NCI-H1930 (cell line): Measurements from ENCODE around the gene EXTL2.
A peak's percentile ranks its signal among the peaks of the same experiment; 100 is the strongest.
"Not testable (repeated sequence)": the region's sequence is repeated elsewhere in the genome, so short reads cannot be mapped to it uniquely, and the experiment has no call there.

Source experiments
- DNase-seq, 2 experiments: peaks; one replicate each; lab custom pipeline; 2025; lab: John Stamatoyannopoulos, UW

EXTL2 gene

GRCh38 chr1:100902365-100902764 is 7.7 kb upstream of the EXTL2 start:
- no peak for DNase-seq

- DNase-seq = no peak
These were observed 1.9 kb upstream of the EXTL2 start for GRCh38 chr1:100896481-100896982.

- peak; percentile 69 to 79 for DNase-seq
These were observed 1.2 kb upstream of the EXTL2 start, which contains the start of gene SLC30A7 for GRCh38 chr1:100895540-100896480. Gene SLC30A7, plus strand, starts transcription at chr1:100896090. Its CDS starts 173 bp downstream, at chr1:100896263.

- DNase-seq = no peak
These were observed 924 bp downstream of the EXTL2 start for GRCh38 chr1:100893718-100894117.

- DNase-seq = no peak
These were observed 2.1 kb downstream of the EXTL2 start for GRCh38 chr1:100892554-100892953.

GRCh38 chr1:100891380-100891779 is 3.3 kb downstream of the EXTL2 start:
- DNase-seq = no peak

- DNase-seq = not testable (repeated sequence)
These were observed 4.7 kb downstream of the EXTL2 start for GRCh38 chr1:100889869-100890482.

GRCh38 chr1:100889007-100889406 is 5.6 kb downstream of the EXTL2 start:
- DNase-seq = not testable (repeated sequence)

- DNase-seq = no peak
These were observed 10.7 kb downstream of the EXTL2 start for GRCh38 chr1:100883963-100884362.

- DNase-seq = no peak
These were observed 11.9 kb downstream of the EXTL2 start for GRCh38 chr1:100882698-100883097.

- no peak for DNase-seq
These were observed 13.0 kb downstream of the EXTL2 start for GRCh38 chr1:100881687-100882086.

- DNase-seq = no peak
These were observed 15.2 kb downstream of the EXTL2 start for GRCh38 chr1:100879422-100879821.

- DNase-seq = no peak
These were observed 18.4 kb downstream of the EXTL2 start for GRCh38 chr1:100876291-100876690.

GRCh38 chr1:100875228-100875627 is 19.4 kb downstream of the EXTL2 start:
- peak; percentile 68 to 78 for DNase-seq

- no peak for DNase-seq
These were observed 20.2 kb downstream of the EXTL2 start for GRCh38 chr1:100874433-100874832.

GRCh38 chr1:100869996-100870395 is 24.6 kb downstream of the EXTL2 start:
- no peak for DNase-seq

- no peak for DNase-seq
These were observed 26.2 kb downstream of the EXTL2 start for GRCh38 chr1:100868364-100868995.

GRCh38 chr1:100866901-100867206 is 27.8 kb downstream of the EXTL2 start:
- no peak for DNase-seq

- DNase-seq = no peak
These were observed 28.4 kb downstream of the EXTL2 start for GRCh38 chr1:100866041-100866900.

GRCh38 chr1:100862591-100862990 is 32.1 kb downstream of the EXTL2 start:
- no peak for DNase-seq

- no peak for DNase-seq
These were observed 33.3 kb downstream of the EXTL2 start for GRCh38 chr1:100861379-100861778.
